DOHH2 (cell line): ENCODE results near the gene DOK6.
"Not testable (repeated sequence)": the region's sequence is repeated elsewhere in the genome, so short reads cannot be mapped to it uniquely, and the experiment has no call there.

ENCODE experiments used
- H3F3A ChIP-seq: fragments of 200-600 bp; sonication (generic), shearing (Covaris generic); 2 replicates; pipeline ENCODE4 v1.6.0; 2016; ENCODE audit warnings: antibody characterized with exemption, mild to moderate bottlenecking; ENCODE audit not compliant: control insufficient read depth, insufficient read depth
- H3K27ac ChIP-seq: fragments of 200-600 bp; sonication (generic); 2 replicates; pipeline ENCODE4 v1.5.1; 2014; ENCODE audit warnings: low read depth, mild to moderate bottlenecking, low read length, moderate library complexity
- H3K27me3 ChIP-seq: fragments of 200-600 bp; sonication (generic); 2 replicates; pipeline ENCODE4 v1.6.1; 2014; ENCODE audit warnings: mild to moderate bottlenecking, low read length, mixed read lengths; ENCODE audit not compliant: control insufficient read depth
- H3K36me3 ChIP-seq: fragments of 200-600 bp; sonication (generic); 2 replicates; pipeline ENCODE4 v1.6.1; 2014; ENCODE audit warnings: mild to moderate bottlenecking, low read length, moderate library complexity, mixed read lengths; ENCODE audit not compliant: control insufficient read depth
- H3K4me1 ChIP-seq: fragments of 200-600 bp; sonication (generic); 2 replicates; pipeline ENCODE4 v1.6.1; 2014; ENCODE audit warnings: mild to moderate bottlenecking, low read length, mixed read lengths; ENCODE audit not compliant: control insufficient read depth
- H3K4me2 ChIP-seq: fragments of 200-600 bp; sonication (generic); 2 replicates; pipeline ENCODE4 v1.6.0; 2014; ENCODE audit warnings: mild to moderate bottlenecking, low read length, moderate library complexity
- H3K4me3 ChIP-seq: fragments of 200-600 bp; sonication (generic); 2 replicates; pipeline ENCODE4 v1.5.1; 2014; ENCODE audit warnings: mild to moderate bottlenecking, low read length, mixed read lengths
- H3K79me2 ChIP-seq: fragments of 200-600 bp; sonication (generic); 2 replicates; pipeline ENCODE4 v1.6.1; 2014; ENCODE audit warnings: mild to moderate bottlenecking, low read length, mixed read lengths; ENCODE audit not compliant: control insufficient read depth
- H3K9me2 ChIP-seq: fragments of 200-600 bp; sonication (generic); replicated peaks from 2 replicates; pipeline ENCODE4 v1.6.1; 2014; ENCODE audit warnings: mild to moderate bottlenecking, low read length, mixed read lengths; ENCODE audit not compliant: control insufficient read depth
- H3K9me3 ChIP-seq: fragments of 200-600 bp; sonication (generic); 2 replicates; pipeline ENCODE4 v1.6.1; 2014; ENCODE audit warnings: antibody characterized with exemption, low read length, mixed read lengths; ENCODE audit not compliant: control insufficient read depth, insufficient read depth
- H4K20me1 ChIP-seq: fragments of 200-600 bp; sonication (generic); 2 replicates; pipeline ENCODE4 v1.6.0; 2014; ENCODE audit warnings: low read depth, mild to moderate bottlenecking, antibody characterized with exemption, low read length, moderate library complexity; ENCODE audit not compliant: control insufficient read depth, insufficient read depth
- EZH2phosphoT487 ChIP-seq: fragments of 200-600 bp; sonication (generic); IDR thresholded peaks from 2 replicates; pipeline ENCODE4 v1.6.1; 2017; ENCODE audit warnings: borderline replicate concordance, mild to moderate bottlenecking, antibody characterized with exemption, low read length, moderate library complexity, mixed read lengths
- TF ChIP-seq, protein P1 (sequence below): fragments of 200-600 bp; sonication (generic); IDR thresholded peaks from one replicate; pipeline ENCODE4 v1.5.1; 2014; ENCODE audit warnings: antibody characterized with exemption, mild to moderate bottlenecking, low read depth, low read length; ENCODE audit not compliant: poor library complexity, severe bottlenecking

DOK6 gene

DNA sequence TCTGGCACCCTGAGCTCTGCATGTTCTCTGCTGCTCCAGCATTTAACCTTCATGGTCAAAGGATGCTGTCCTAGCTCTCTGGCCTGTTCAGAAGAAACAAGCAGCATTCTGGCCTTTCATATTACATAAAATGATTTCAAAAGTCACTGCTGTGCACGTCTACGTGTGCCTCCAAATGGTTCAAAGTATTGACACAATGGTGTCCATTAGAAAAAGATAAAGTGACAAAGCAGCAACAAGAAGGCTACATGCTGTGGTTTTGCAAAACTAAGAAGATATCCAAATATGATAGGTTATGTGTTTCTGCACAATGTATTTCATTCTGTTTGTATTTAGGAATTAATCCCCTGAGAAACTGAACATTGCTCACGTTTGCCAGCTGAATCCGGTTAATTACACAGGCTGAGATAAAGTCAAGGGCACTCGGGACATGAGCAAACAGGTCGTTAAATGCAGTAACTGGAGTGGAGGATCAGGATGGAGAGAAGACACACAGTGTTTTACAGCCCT is 258.5 kb downstream of the DOK6 start:
- TF ChIP-seq, protein P1, sequence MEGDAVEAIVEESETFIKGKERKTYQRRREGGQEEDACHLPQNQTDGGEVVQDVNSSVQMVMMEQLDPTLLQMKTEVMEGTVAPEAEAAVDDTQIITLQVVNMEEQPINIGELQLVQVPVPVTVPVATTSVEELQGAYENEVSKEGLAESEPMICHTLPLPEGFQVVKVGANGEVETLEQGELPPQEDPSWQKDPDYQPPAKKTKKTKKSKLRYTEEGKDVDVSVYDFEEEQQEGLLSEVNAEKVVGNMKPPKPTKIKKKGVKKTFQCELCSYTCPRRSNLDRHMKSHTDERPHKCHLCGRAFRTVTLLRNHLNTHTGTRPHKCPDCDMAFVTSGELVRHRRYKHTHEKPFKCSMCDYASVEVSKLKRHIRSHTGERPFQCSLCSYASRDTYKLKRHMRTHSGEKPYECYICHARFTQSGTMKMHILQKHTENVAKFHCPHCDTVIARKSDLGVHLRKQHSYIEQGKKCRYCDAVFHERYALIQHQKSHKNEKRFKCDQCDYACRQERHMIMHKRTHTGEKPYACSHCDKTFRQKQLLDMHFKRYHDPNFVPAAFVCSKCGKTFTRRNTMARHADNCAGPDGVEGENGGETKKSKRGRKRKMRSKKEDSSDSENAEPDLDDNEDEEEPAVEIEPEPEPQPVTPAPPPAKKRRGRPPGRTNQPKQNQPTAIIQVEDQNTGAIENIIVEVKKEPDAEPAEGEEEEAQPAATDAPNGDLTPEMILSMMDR: no peak
- no peak for TF ChIP-seq EZH2phosphoT487
- Histone ChIP-seq H3F3A (no peaks in the 10 kb centered on the region), H3K4me3 (no peak overlapping the region), H3K79me2 (no peaks in the 10 kb centered on the region), H3K9me2 (no peaks in the 10 kb centered on the region), H3K4me2 (no peak overlapping the region), H3K27me3 (no peaks in the 10 kb centered on the region), H4K20me1 (no peaks in the 10 kb centered on the region), H3K9me3 (no peaks in the 10 kb centered on the region), H3K36me3 (no peaks in the 10 kb centered on the region), H3K27ac (no peak overlapping the region), H3K4me1 (no peaks in the 10 kb centered on the region)

DNA sequence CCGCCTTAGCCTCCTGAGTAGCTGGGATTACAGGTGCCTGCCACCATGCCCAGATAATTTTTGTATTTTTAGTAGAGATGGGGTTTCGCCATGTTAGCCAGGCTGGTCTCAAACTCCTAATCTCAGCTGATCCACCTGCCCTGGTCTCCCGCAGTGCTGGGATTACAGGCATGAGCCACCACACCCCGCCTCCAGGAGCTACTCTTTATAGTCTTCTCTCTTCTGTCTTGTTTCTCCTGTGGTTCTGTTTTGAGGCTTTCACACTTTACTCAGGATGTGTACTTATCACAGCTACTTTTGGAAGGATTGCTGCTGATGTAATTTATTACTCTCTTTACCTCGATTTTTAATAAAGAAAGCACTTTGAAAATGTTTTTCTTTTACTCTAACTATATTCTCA is 261.4 kb downstream of the DOK6 start:
- not testable (repeated sequence) for H3F3A ChIP-seq, H3K79me2 ChIP-seq, H3K27me3 ChIP-seq, H3K9me3 ChIP-seq, H3K27ac ChIP-seq, H3K4me3 ChIP-seq, H3K4me2 ChIP-seq, H4K20me1 ChIP-seq, H3K36me3 ChIP-seq, H3K9me2 ChIP-seq, H3K4me1 ChIP-seq

DNA sequence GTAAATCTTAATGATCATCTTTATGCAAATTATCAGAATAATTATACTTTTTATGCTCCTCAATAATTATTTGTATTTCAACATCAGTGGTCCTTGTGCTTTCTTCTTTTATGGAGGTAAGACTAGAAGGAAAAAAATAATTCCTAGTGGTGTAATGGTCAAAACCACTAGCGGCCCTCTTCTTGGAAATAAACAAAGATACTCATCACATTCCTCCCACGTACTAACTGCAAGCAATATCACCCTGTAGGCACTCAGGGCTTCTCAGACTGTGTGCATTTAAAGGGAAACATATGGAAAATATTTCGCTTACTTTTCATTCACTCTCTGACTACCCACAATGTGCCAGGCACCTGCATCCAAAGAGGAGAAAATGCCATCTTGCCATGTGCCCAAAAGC is 263.7 kb downstream of the DOK6 start:
- Histone ChIP-seq H3K79me2 (no peaks in the 10 kb centered on the region), H3K9me2 (no peaks in the 10 kb centered on the region), H3K4me3 (no peak overlapping the region), H3K27ac (no peak overlapping the region), H3K9me3 (no peaks in the 10 kb centered on the region), H3F3A (no peaks in the 10 kb centered on the region), H4K20me1 (no peaks in the 10 kb centered on the region), H3K27me3 (no peaks in the 10 kb centered on the region), H3K36me3 (no peaks in the 10 kb centered on the region), H3K4me2 (no peak overlapping the region), H3K4me1 (no peaks in the 10 kb centered on the region)
- no peak for TF ChIP-seq EZH2phosphoT487
- TF ChIP-seq, protein P1: no peak

DNA sequence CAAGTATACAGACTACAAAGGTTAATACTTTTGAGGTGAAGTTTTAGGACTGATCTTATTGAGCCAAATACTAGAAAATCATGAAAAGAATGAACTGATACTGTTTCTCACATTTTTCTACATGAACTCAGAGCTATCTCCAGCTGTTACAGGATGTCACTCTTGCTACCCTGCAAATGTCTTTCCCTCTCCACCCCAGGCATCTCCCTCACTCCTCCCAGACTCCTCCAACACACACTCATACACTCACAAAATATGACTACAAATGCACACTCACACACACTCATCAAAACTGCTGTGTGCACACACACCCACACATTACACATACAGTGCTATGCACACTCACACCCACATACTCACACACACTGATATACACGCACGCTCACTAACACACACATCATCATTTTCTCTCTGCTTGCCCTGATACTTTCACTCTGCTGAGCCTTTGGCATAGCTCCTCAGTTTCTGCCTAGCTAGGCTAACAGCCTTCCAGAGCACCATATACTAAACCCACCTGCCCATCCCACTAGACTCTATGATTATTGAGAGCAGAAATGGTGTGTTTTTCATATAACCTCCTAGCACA is 273.7 kb downstream of the DOK6 start:
- no peaks in the 10 kb centered on the region for H3K27me3 ChIP-seq
- no peaks in the 10 kb centered on the region for H3K4me1 ChIP-seq
- TF ChIP-seq, protein P1: no peak
- no peak for TF ChIP-seq EZH2phosphoT487
- H3K4me2 ChIP-seq: no peak overlapping the region
- H3K9me2 ChIP-seq: no peaks in the 10 kb centered on the region
- H3K36me3 ChIP-seq: no peaks in the 10 kb centered on the region
- no peaks in the 10 kb centered on the region for H3K79me2 ChIP-seq
- H3F3A ChIP-seq: no peaks in the 10 kb centered on the region
- no peaks in the 10 kb centered on the region for H3K9me3 ChIP-seq
- H3K4me3 ChIP-seq: no peak overlapping the region
- no peaks in the 10 kb centered on the region for H4K20me1 ChIP-seq
- no peak overlapping the region for H3K27ac ChIP-seq
